BE2C (cell line): ENCODE results near the gene DYNC1LI2.
A peak's percentile ranks its signal among the peaks of the same experiment; 100 is the strongest.

Experiments
- DNase-seq: peaks from one replicate; pipeline ENCODE4 v3.0.0-alpha.2; 2020
- H3K27me3 ChIP-seq: fragments of 250-450 bp; sonication (Bioruptor Pico); 2 replicates; pipeline ENCODE4 v1.5.1; 2020; ENCODE audit warnings: mild to moderate bottlenecking
- H3K36me3 ChIP-seq: fragments of 250-450 bp; sonication (Bioruptor Pico); 2 replicates; pipeline ENCODE4 v1.5.1; 2020; ENCODE audit warnings: mild to moderate bottlenecking
- H3K4me1 ChIP-seq: fragments of 250-450 bp; sonication (Bioruptor Pico); 2 replicates; pipeline ENCODE4 v1.5.1; 2020
- H3K4me3 ChIP-seq: 2 replicates; pipeline ENCODE4 v1.5.1; 2011; ENCODE audit warnings: low read depth, low read length
- H3K9me3 ChIP-seq: fragments of 250-450 bp; sonication (Bioruptor Pico); 2 replicates; pipeline ENCODE4 v1.5.1; 2020
- CTCF ChIP-seq: IDR thresholded peaks from 2 replicates; pipeline ENCODE4 v1.5.1; 2012; ENCODE audit warnings: mild to moderate bottlenecking, low read depth, low read length

Gene DYNC1LI2

GRCh38 chr16:66752958-66753357 lies 1.5 kb upstream of the DYNC1LI2 start:
- no peaks in the 10 kb centered on the region for H3K9me3 ChIP-seq
- H3K4me3 ChIP-seq, result no peak overlapping the region
- no peak for TF ChIP-seq CTCF
- no peak for DNase-seq
- H3K4me1 ChIP-seq, result no peaks in the 10 kb centered on the region
- H3K27me3 ChIP-seq, result no peaks in the 10 kb centered on the region; the same call in 1 of the 2 replicates
- H3K36me3 ChIP-seq, result peaks cover 24% of the 10 kb centered on the region

GRCh38 chr16:66752379-66752778 lies 970 bp upstream of the DYNC1LI2 start:
- Histone ChIP-seq H3K9me3 (no peaks in the 10 kb centered on the region), H3K36me3 (peaks cover 29% of the 10 kb centered on the region), H3K27me3 (no peaks in the 10 kb centered on the region; the same call in 1 of the 2 replicates), H3K4me3 (no peak overlapping the region), H3K4me1 (no peaks in the 10 kb centered on the region)
- DNase-seq, result no peak
- TF ChIP-seq CTCF, result no peak

GRCh38 chr16:66751992-66752322 lies 548 bp upstream of the DYNC1LI2 start:
- Histone ChIP-seq H3K9me3 (no peaks in the 10 kb centered on the region), H3K27me3 (no peaks in the 10 kb centered on the region; the same call in 1 of the 2 replicates), H3K4me1 (no peaks in the 10 kb centered on the region), H3K4me3 (peak overlapping the region; percentile 87), H3K36me3 (peaks cover 32% of the 10 kb centered on the region)
- TF ChIP-seq CTCF, result no peak
- no peak for DNase-seq

GRCh38 chr16:66751053-66751302 lies 431 bp downstream of the DYNC1LI2 start:
- H3K9me3 ChIP-seq, result no peaks in the 10 kb centered on the region
- no peaks in the 10 kb centered on the region for H3K4me1 ChIP-seq
- no peak for TF ChIP-seq CTCF
- peak overlapping the region; percentile 87 for H3K4me3 ChIP-seq
- H3K27me3 ChIP-seq, result no peaks in the 10 kb centered on the region; the same call in 1 of the 2 replicates
- H3K36me3 ChIP-seq, result peaks cover 38% of the 10 kb centered on the region
- DNase-seq, result peak; percentile 30

- no peak for TF ChIP-seq CTCF
- Histone ChIP-seq H3K36me3 (peaks cover 40% of the 10 kb centered on the region), H3K4me3 (peak overlapping the region; percentile 87), H3K9me3 (no peaks in the 10 kb centered on the region), H3K4me1 (no peaks in the 10 kb centered on the region), H3K27me3 (no peaks in the 10 kb centered on the region; the same call in 1 of the 2 replicates)
- no peak for DNase-seq
Measured at GRCh38 chr16:66750279-66751052, 943 bp downstream of the DYNC1LI2 start.

- no peaks in the 10 kb centered on the region for H3K27me3 ChIP-seq
- DNase-seq, result no peak
- 0 out of 2 replicates have a peak, but pooled peaks cover 5% of the 10 kb centered on the region for H3K4me1 ChIP-seq
- no peaks in the 10 kb centered on the region for H3K9me3 ChIP-seq
- peaks cover 78% of the 10 kb centered on the region for H3K36me3 ChIP-seq
- TF ChIP-seq CTCF, result no peak
- no peak overlapping the region for H3K4me3 ChIP-seq
Measured at GRCh38 chr16:66746682-66747081, 4.7 kb downstream of the DYNC1LI2 start.
